ENCODE data around the gene CNTNAP2. TPM values are rescaled to one million over a fixed set of nuclear protein-coding genes. Genes with fewer than 3 reads are reported as not detected.

Gene CNTNAP2
- total RNA-seq, 2 experiments from 2014 or later, result not detected

- Histone ChIP-seq H3K9me3 (ENCODE audit: control insufficient read depth in 1 of 2, insufficient read depth in 1 of 2, low read length in 2 of 2) (no peaks in the 10 kb centered on the region), H3K27me3 (ENCODE audit: control insufficient read depth in 1 of 2, insufficient read depth in 2 of 2, low read length in 2 of 2) (no peaks in the 10 kb centered on the region), H3K27ac (ENCODE audit: low read depth in 1 of 2, low read length in 2 of 2) (no peak overlapping the region), H3K4me1 (ENCODE audit: insufficient read depth, low read length) (no peaks in the 10 kb centered on the region), H3K4me3 (ENCODE audit: low read length) (no peak overlapping the region), H3K36me3 (ENCODE audit: insufficient read depth, low read length) (no peaks in the 10 kb centered on the region)
- ChIA-PET POLR2A (no interaction called here), CTCF (no interaction called here)
- DNase-seq (no peak), ATAC-seq (ENCODE audit: poor library complexity) (no peak)
- H3K9me3 Mint-ChIP-seq, result no peaks in the 10 kb centered on the region
- H3K27ac Mint-ChIP-seq, result no peak overlapping the region
- no peaks in the 10 kb centered on the region for H3K36me3 Mint-ChIP-seq (ENCODE audit: low read depth)
- TF ChIP-seq, protein P1, sequence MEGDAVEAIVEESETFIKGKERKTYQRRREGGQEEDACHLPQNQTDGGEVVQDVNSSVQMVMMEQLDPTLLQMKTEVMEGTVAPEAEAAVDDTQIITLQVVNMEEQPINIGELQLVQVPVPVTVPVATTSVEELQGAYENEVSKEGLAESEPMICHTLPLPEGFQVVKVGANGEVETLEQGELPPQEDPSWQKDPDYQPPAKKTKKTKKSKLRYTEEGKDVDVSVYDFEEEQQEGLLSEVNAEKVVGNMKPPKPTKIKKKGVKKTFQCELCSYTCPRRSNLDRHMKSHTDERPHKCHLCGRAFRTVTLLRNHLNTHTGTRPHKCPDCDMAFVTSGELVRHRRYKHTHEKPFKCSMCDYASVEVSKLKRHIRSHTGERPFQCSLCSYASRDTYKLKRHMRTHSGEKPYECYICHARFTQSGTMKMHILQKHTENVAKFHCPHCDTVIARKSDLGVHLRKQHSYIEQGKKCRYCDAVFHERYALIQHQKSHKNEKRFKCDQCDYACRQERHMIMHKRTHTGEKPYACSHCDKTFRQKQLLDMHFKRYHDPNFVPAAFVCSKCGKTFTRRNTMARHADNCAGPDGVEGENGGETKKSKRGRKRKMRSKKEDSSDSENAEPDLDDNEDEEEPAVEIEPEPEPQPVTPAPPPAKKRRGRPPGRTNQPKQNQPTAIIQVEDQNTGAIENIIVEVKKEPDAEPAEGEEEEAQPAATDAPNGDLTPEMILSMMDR (IDR thresholded peaks at IDR 0.05), result no peak
- no peaks in the 10 kb centered on the region for H3K27me3 Mint-ChIP-seq
- intact Hi-C loops (cut with DNase I, micrococcal nuclease), result no loop called here
- H3K4me3 Mint-ChIP-seq, result no peak overlapping the region
- H3K4me1 Mint-ChIP-seq (ENCODE audit: low read depth), result no peaks in the 10 kb centered on the region
Measured at GRCh38 chr7:148026713-148027112, 1910.1 kb downstream of the CNTNAP2 start.

DNA sequence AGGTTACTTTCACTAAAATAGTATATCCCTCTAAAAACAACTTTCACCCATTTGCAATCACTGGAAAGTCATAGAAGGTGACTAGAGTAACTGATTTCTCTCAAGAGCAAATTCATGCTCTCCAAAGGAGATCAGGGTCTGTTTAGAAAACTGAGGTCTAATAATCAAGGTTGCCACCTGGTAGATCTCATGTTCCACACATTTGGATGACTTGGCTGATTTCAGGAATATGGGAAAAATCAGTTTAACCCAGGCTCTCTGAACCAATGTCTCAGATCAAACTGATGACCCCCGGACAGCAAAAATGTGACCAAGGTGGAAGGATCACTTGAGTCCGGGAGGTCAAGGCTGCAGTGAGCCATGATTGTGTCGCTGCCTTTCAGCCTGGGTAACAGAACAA is 1911.6 kb downstream of the CNTNAP2 start:
- Mint-ChIP-seq H3K9me3 (no peaks in the 10 kb centered on the region), H3K27ac (no peak overlapping the region), H3K4me1 (ENCODE audit: low read depth) (no peaks in the 10 kb centered on the region), H3K27me3 (no peaks in the 10 kb centered on the region), H3K36me3 (ENCODE audit: low read depth) (no peaks in the 10 kb centered on the region), H3K4me3 (no peak overlapping the region)
- H3K9me3 ChIP-seq (ENCODE audit: control insufficient read depth in 1 of 2, insufficient read depth in 1 of 2, low read length in 2 of 2), result no peaks in the 10 kb centered on the region
- ATAC-seq (ENCODE audit: poor library complexity), result no peak
- H3K36me3 ChIP-seq (ENCODE audit: insufficient read depth, low read length), result no peaks in the 10 kb centered on the region
- no peak overlapping the region for H3K27ac ChIP-seq (ENCODE audit: low read depth in 1 of 2, low read length in 2 of 2)
- H3K27me3 ChIP-seq (ENCODE audit: control insufficient read depth in 1 of 2, insufficient read depth in 2 of 2, low read length in 2 of 2), result no peaks in the 10 kb centered on the region
- intact Hi-C loops (cut with DNase I, micrococcal nuclease), result no loop called here
- no peaks in the 10 kb centered on the region for H3K4me1 ChIP-seq (ENCODE audit: insufficient read depth, low read length)
- H3K4me3 ChIP-seq (ENCODE audit: low read length), result no peak overlapping the region
- TF ChIP-seq, protein P1 (IDR thresholded peaks at IDR 0.05), result no peak
- no peak for DNase-seq
- ChIA-PET CTCF (no interaction called here), POLR2A (no interaction called here)

GRCh38 chr7:148031019-148031418 is 1914.4 kb downstream of the CNTNAP2 start:
- Histone ChIP-seq H3K4me1 (ENCODE audit: insufficient read depth, low read length) (no peaks in the 10 kb centered on the region), H3K27ac (ENCODE audit: low read depth in 1 of 2, low read length in 2 of 2) (no peak overlapping the region), H3K9me3 (ENCODE audit: control insufficient read depth in 1 of 2, insufficient read depth in 1 of 2, low read length in 2 of 2) (no peaks in the 10 kb centered on the region), H3K4me3 (ENCODE audit: low read length) (no peak overlapping the region), H3K36me3 (ENCODE audit: insufficient read depth, low read length) (no peaks in the 10 kb centered on the region), H3K27me3 (ENCODE audit: control insufficient read depth in 1 of 2, insufficient read depth in 2 of 2, low read length in 2 of 2) (no peaks in the 10 kb centered on the region)
- ChIA-PET POLR2A (no interaction called here), CTCF (no interaction called here)
- no peaks in the 10 kb centered on the region for H3K9me3 Mint-ChIP-seq
- no peaks in the 10 kb centered on the region for H3K4me1 Mint-ChIP-seq (ENCODE audit: low read depth)
- H3K27me3 Mint-ChIP-seq, result no peaks in the 10 kb centered on the region
- H3K27ac Mint-ChIP-seq, result no peak overlapping the region
- ATAC-seq (ENCODE audit: poor library complexity) (no peak), DNase-seq (no peak)
- H3K36me3 Mint-ChIP-seq (ENCODE audit: low read depth), result no peaks in the 10 kb centered on the region
- TF ChIP-seq, protein P1 (IDR thresholded peaks at IDR 0.05), result no peak
- no peak overlapping the region for H3K4me3 Mint-ChIP-seq
- intact Hi-C loops (cut with DNase I, micrococcal nuclease), result no loop called here

All from CD4-positive, alpha-beta T cell (primary cell).